ENCODE data around the gene ARHGAP10.

The ARHGAP10 gene

GRCh38 chr4:147828331-147828905 is 96.5 kb downstream of the ARHGAP10 start:
- no peak for DNase-seq

- DNase-seq: no peak
These were observed 97.7 kb downstream of the ARHGAP10 start for GRCh38 chr4:147829401-147830101.

GRCh38 chr4:147830102-147830463 is 98.2 kb downstream of the ARHGAP10 start:
- DNase-seq: no peak

DNA sequence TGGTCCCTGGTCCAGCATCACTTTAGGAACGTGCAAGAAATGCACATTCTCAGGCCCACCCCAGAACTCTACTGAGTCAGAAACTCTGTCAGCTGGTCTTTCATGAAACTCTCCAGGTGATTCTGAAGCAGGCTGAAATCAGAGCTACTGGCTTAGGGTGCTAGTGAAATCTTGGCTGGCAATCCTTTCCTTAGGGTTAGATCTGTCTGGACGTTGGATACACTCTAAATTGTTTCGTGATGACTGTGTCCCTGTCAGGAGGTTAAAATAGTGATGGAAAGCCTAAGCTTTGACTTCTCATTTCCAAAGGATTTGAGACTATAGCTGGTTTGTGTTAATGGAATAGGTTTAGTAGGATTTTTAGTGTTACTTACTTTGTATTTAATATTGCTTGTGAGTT is 99.1 kb downstream of the ARHGAP10 start:
- DNase-seq: no peak

GRCh38 chr4:147831551-147832171 is 99.8 kb downstream of the ARHGAP10 start:
- no peak for DNase-seq

DNA sequence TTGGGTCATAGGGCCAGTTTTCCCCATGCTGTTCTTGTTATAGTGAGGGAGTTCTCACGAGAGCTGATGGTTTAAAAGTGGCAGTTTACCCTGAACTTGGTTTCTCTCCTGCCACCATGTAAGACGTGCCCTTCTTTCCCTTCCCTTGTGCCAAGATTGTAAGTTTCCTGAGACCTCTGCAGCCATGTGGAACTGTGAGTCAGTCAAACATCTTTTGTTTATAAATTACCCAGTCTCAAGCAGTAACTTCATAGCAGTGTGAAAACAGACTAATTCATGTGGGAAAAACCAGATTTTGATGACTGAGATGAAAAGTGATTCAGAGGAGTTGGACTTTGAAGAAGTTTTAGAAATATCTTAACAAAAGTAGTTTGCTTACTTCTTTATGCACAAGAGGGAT is 101.4 kb downstream of the ARHGAP10 start:
- no peak for DNase-seq

DNA sequence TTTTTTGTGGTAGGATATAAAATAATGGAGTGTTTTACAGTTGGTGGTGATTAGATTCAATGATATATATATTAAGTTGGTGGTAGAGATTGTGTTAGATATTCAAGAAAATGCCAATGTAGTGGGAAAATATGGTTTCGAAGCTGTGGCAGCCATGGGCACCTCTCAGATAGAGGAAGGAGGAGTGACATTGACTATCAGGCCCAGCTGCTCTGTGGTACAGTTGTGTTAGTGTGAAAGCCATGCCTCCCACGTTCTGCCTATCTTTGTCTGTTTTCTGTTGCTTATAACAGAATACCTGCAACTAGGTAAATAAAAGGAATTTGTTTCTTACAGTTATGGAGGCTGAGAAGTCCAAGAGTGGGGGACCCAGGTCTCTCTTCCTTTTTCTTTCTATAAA is 101.9 kb downstream of the ARHGAP10 start:
- no peak for DNase-seq

- DNase-seq: no peak
These were observed 102.6 kb downstream of the ARHGAP10 start for GRCh38 chr4:147834480-147834879.

DNA sequence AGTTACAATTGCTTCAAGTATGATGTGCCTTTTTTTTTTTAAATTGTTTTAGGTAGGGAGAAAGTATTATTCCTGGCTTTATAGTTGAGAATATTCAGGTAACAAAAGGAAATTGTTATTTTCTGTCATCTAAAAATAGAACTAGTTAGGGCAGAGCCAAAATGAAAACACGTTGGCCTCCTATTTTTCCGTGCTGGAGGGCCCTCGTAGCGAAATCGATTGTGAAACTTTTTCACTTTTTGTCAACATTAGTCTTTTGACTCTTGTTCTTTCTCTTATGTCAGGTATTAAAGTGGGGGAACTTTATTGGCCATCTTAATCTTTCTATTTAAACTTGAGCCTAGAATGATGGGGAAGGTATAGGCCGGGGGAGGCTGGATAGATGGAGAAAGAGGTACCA is 104.9 kb downstream of the ARHGAP10 start:
- no peak for DNase-seq

DNA sequence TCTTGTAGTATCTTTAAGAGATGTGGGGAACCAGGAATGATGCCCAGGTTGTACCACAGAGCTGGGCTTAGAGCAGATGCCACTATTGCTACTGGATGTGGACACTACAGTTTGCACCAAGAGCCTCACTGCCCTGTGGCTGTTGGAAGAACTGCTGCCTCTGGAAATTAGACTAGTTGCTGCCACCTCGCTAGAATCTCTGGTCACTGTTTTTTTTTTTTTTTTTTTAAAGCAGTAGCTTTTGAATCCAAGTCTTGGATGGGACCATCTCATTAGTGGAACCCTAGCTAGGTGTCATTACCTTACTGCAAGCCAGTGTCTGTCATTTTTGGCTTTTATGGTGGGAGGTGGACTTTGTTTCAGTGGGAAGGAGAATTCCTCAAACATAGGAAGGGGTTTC is 105.5 kb downstream of the ARHGAP10 start:
- DNase-seq: no peak

DNA sequence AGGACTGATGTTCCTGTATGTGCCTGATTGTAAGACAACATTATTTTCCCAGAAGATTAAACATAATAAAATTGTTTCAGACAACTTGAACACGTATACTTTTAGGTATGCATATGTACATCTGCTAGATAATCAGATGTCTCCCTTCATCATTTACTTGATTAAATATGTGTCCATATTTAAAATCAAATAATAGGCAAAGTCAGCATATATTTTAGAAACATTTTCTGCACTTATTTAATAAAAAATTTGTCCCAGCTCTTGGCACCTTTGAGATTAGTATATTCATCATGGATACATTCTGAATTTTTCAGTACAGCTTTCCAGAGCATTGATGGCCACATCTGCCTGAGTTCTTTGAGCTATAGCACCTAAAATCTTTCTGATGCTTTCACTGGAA is 106.0 kb downstream of the ARHGAP10 start:
- no peak for DNase-seq

- DNase-seq: no peak
These were observed 107.3 kb downstream of the ARHGAP10 start for GRCh38 chr4:147839200-147839599.

- DNase-seq: no peak
These were observed 107.8 kb downstream of the ARHGAP10 start for GRCh38 chr4:147839663-147840062.

- no peak for DNase-seq
These were observed 109.2 kb downstream of the ARHGAP10 start for GRCh38 chr4:147840838-147841738.

DNA sequence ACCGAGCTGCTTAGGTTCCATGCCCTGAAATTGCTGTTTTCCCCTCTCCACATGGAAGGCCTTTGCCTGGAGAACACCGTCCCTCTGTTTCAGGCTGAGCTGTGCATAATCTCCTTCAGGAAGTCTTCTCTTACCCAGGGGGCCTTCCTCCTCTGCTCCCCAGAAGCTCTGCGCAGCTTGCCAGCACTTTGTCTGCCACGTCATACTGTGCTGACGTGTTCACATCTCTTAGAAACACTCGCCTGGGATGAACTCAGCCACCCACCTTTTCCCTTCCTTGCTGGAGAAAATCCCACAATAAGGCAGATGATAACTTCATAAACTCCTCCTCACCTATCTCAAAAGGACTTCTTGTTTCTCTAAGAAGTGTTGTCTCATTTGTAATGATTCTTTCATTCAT is 110.7 kb downstream of the ARHGAP10 start:
- DNase-seq: no peak

DNA sequence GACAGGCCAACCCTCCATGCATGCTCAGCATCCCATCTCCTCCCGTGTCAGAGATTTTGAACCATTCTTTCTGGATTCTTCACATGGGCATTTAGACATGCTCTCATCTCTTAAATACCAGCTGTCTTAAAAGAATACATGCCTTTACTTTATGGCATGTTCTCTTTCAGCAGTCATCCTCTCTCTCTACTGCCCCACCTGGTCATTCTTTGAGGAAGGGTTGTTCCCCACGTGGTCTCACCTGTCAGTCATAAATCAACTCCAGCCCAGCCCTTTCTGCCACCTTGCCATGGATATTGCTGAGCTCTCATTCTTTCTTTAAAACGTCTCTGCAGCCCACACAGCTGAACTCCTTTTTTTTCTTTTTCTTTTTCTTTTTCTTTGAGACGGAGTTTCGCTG is 111.3 kb downstream of the ARHGAP10 start:
- no peak for DNase-seq

DNA sequence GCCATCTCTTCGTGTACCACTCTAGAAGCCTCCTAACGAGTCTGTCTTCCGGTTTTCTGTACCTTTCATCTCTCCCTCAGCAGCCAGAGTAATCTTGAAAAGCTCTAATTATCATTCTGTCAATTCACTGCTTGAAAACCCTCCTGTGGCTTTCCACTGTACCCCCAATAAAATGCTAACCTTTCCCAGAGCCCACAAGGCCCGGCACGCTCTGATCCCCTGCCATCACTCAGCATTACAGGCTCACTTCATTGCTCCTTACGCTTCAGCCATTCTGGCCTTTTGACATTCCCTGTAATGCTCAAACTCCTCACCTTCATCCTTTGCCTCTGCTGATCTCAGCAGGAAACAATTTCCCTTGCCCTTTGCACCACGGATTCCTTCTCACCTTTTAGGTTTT is 112.9 kb downstream of the ARHGAP10 start:
- no peak for DNase-seq

GRCh38 chr4:147846318-147847155 is 114.6 kb downstream of the ARHGAP10 start:
- DNase-seq: no peak

- no peak for DNase-seq
These were observed 116.1 kb downstream of the ARHGAP10 start for GRCh38 chr4:147847751-147848590.

DNA sequence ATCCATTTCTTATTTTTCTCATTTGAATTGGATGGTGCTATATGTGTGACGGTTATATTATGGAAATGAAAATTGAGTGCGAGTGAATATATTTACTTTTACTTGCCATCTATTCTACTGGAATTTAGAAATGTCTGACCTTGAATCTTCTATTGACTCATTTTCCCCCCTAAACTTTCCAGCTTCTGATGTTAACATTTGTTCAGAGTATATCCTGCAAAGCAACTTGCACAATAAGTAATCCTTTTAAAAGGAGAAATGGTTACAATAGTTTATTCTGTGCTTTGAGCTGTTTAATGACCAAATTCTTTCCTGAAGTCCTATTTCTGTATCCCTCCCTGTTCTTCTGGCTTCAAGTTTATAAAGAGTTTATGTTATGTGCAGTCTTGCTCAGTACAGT is 116.7 kb downstream of the ARHGAP10 start:
- no peak for DNase-seq

- no peak for DNase-seq
These were observed 119.2 kb downstream of the ARHGAP10 start for GRCh38 chr4:147851135-147851534.

- DNase-seq: no peak
These were observed 121.8 kb downstream of the ARHGAP10 start for GRCh38 chr4:147853706-147854105.
